Hippocampal formation (tissue), 2 donors: ENCODE results near the gene PIAS3.
A peak's percentile ranks its signal among the peaks of the same experiment; 100 is the strongest.
"Not testable (repeated sequence)": the region's sequence is repeated elsewhere in the genome, so short reads cannot be mapped to it uniquely, and the experiment has no call there.

Source experiments
- DNase-seq, 2 donors: peaks; one replicate each; lab custom pipeline; 2025; lab: John Stamatoyannopoulos, UW

Gene PIAS3

DNA sequence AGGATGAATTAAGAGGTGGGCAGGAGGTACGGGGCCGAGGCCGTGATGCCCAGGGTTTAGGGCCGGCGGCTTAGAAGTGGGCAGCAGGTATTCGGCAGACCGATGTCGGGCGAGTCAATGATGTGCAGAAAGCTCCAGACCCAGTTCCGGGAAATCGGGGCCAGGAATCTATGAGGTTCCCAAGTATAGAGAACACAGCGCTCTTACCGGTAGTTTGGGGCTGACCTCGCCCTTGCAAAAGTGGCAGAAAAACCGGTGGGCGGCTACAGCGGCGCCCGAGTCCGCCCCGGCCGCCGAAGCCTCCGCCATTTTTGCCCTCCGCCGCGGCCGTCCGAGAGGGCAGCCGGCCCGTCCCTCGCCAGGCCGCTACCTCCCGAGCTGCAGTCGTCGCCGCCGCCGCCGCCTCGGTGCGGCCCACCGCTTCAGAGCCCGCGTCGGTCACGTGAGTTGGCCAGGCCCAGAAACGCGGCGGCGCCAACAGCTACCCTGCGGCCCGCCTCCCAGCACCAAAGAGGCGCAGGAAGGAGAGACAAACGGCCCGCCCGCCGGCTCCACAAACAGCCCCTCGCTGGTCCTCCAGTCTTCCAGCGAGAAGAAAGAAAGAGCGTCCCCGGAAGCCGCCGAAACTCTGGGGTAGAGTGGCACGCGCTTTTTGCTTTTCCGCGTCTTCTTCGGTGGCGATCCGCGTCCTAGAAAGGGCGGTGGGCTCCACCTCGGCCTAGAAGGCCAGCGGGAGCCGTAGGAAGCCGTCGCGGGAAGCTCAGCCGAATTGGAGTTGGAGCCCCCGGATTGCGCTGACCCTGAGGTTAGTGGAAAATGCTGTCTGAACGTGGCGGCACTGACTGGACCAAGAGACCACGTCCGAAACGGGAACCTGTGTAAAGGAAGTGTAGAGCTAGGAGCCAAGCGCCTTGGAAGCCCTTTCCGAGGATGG is 35.0 kb downstream of the PIAS3 start, which contains the start of the genes POLR3C and RNF115:
POLR3C (plus strand) TSS at position 636 of the 934 bp plus-strand sequence. CDS start 1,577 bp downstream, outside the sequence.
RNF115 (minus strand) TSS at position 531 of the 934 bp plus-strand sequence; CDS start at position 309, 222 bp downstream.
- peak; percentile 86 to 91 for DNase-seq

DNA sequence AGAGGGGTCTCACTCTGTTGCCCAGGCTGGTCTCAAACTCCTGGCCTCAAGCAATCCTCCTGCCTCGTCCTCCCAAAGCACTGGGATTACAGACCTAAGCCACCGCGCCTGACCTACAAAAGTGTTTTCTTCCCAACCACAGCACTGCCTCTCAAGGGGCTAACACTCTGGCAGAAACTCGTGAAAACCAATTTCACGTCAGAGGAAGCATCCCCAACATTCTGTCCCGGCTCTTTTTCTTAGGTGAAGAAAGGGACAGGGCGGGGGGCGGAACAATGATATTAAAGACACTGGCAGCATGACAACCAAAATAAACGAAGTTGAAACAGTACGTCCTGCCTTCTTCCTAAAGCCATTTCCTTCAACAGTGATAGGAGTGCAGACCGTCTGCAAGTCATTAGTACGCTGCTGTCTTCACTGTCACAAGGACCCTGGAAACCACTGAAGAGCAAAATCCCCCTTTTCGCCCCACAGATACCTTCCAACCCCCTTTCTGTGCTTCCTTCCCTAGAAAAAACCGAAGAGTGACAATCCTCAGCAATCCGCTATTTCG is 36.0 kb downstream of the PIAS3 start:
- DNase-seq, result not testable (repeated sequence)

DNA sequence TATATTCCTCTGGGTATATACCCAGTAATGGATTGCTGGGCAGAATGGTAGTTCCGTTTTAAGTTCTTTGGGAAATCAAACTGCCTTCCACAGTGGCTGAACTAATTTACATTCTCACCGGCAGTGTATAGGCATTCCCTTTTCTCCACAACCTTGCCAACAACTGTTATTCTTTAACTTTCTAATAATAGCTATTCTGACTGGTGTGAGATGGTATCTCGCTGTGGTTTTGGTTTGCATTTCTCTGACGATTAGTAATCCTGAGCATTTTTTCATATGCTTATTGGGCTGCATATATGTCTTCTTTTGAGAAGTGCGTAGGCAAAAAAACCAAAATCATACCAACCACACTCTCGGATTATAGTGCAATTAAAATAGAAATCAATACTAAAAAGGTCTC is 40.8 kb downstream of the PIAS3 start:
- DNase-seq, result not testable (repeated sequence)

DNA sequence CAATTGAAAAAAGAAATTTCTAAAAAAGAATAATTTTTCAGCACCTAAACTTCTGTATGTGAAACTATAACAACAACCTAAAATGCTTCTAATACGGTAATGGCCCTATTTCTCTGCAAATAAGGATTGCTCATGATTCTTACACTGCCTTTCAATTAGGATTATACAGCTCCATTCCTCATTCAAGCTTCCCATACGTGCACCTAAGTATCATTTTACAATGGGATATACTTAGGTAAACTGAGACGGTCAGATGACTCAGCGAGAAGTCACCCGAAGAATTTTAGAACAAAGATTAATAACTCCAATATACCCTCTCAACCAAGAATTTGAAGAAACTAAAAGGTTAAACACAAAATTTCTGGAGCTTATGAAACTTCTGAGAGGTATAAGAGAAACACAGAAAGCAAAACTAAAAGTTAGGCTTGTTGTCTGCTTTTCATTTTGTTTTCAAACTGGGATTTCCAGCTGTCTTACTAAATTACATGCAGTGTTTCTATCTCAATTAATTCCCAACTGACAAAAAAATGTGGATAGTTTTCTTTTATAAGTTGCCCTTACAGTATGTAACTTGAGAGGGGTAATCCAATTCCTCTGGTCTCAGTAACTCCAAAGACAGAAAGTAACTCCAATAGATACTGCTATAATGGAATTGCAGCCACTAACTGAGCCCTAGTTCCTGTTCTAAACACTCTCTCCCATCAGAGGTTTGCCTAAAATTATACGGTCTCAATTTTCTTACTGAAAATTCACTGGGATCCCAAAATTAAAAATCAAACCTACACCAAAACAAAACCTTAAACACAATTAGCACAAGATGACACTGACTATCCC is 45.7 kb downstream of the PIAS3 start:
- DNase-seq, result not testable (repeated sequence)

DNA sequence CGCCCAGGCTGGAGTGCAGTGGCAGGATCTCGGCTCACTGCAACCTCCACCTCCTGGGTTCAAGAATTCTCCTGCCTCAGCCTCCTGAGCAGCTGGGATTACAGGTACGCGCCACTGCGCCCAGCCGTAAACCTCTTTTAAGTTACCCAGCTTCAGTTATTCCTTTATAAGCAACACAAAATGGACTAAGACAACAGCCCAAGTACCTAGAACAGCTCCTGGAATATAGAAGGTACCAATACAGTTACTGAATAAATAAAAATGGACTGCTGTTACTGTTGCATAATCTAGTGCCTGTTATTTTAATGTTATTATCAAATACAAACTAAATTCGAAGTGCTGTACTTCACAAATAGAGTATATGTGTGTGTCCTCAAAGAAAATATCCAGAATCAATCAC is 52.0 kb downstream of the PIAS3 start:
- DNase-seq, result no peak

DNA sequence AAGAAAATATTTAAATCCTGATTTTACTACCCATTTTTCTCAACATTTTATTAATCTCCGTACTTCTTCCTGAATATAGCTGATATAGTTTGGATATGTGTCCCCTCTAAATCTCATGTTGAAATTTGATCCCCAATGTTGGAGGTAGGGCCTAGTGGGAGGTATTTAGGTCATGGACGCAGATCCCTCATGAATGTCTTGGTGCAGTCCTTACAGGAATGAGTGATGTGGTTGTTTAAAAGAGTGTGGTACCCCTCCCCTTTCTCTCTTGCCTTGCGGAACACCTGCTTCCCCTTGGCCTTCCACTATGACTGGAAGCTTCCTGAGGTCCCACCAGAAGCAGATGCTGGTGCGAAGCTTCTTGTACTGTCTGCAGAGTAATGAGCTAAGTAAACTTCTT is 52.5 kb downstream of the PIAS3 start:
- DNase-seq, result no peak

DNA sequence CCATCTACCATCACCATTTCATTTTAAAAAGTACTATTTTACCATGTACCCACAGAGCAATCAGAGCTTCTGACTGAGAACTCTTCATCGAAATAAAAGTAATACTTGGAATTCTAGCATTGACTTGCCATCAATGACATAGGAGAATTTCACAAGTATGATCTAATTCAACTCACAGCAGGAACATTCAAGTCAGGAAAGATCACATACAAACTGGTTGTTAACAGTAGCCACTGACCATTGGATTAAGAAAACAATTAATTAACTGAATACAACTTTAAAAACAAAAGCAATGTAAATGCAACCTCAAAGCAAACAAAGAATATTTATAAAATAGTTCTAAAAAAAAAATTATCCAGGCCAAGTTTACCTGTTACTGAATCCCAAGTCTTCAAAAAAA is 53.8 kb downstream of the PIAS3 start:
- no peak for DNase-seq

DNA sequence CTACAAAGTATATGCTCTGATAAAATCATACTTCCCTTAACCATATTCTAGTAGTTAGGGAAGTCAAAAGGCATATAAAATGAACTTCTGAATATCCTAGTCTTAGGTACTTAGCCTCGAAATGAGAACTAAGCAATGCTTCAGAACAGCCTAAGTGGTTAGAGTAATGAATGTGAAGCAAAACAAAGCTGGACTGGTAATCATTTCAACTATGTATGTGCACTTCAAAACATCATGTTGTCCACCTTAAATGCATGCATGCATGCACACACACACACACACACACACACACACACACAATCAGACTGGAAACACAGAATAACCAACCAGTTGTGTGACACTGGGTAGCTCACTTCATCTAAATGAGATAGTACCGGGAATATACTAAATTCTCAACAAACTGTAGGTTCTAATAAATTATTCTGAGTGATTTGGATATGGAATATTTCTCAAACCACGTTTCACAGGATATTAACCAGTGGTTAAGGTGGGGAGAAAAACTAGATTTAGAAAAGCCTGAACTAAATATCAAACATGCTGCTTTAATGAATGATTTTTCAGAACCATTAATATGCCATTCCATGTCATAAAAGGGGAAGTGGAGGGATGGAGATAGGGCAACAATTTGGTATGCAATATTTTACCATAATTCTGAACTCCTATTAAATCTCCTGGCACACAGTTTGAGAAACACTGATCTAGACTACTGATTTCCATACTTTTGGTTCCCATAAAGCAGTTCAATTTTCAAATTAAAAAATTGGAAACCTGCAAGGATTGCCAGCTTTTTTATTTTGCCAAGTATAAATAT is 54.4 kb downstream of the PIAS3 start:
- no peak for DNase-seq

DNA sequence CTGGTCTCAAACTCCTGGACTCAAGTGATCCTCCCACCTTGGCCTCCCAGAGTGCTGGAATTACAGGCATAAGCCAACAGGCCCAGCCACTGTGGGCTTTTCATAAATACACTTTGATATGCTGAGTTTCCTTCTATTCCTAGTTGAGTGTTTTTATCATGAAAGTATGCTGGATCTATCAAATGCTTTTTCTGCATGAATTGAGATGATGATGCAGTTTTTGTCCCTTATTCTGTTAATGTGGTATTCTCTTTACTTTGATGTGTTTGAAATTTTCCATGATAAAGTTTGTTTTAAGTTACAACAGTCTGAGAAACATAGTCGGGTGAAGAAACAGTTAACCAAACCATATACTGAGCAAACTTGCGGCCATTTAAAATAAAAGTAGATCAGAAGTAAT is 59.1 kb downstream of the PIAS3 start:
- no peak for DNase-seq
